Stomach (tissue), 9 donors: ENCODE data around the gene CALN1. TPM values are rescaled to one million over a fixed set of nuclear protein-coding genes. Genes with fewer than 3 reads are reported as not detected.

Experiments
- DNase-seq, 2 donors: peaks; one replicate each; pipeline versions ENCODE4 v3.0.0 to v3.0.0-alpha.2; 2013 to 2019
- H3K27ac ChIP-seq, 5 donors: fragments of 200-600 bp in 4 of 5; sonication (generic) in 4 of 5; one replicate each; pipeline ENCODE4 v1.5.1; 2013 to 2019; ENCODE audit warnings: mild to moderate bottlenecking in 1 of 5, moderate library complexity in 1 of 5
- H3K27me3 ChIP-seq, 3 donors: fragments of 200-600 bp; sonication (generic); one replicate each; pipeline ENCODE4 v1.5.1; 2017 to 2019; ENCODE audit warnings: mixed run types in 1 of 3
- H3K36me3 ChIP-seq, 4 donors: fragments of 200-600 bp; sonication (generic); 1 replicate in 3 of 4; 2 replicates in 1 of 4; pipeline ENCODE4 v1.5.1; 2016 to 2019
- H3K4me1 ChIP-seq, 4 donors: fragments of 200-600 bp; sonication (generic); one replicate each; pipeline ENCODE4 v1.5.1; 2016 to 2019
- H3K4me3 ChIP-seq, 4 donors: fragments of 200-600 bp; sonication (generic) in 3 of 4; one replicate each; pipeline ENCODE4 v1.5.1; 2016 to 2019; ENCODE audit warnings: mild to moderate bottlenecking in 1 of 4
- H3K9me3 ChIP-seq, 4 donors: fragments of 200-600 bp; sonication (generic); one replicate each; pipeline ENCODE4 v1.5.1; 2016 to 2019
- CTCF ChIP-seq, 7 experiments: fragments of 450-650 bp in 4 of 7; fragments of 200-600 bp in 3 of 7; sonication (generic) in 3 of 7; IDR thresholded peaks; one replicate each; pipeline ENCODE4 v1.5.1; 2016 to 2019; ENCODE audit warnings: antibody characterized with exemption in 7 of 7, control low read depth in 2 of 7, mild to moderate bottlenecking in 1 of 7
- EP300 ChIP-seq: sonication (generic); formaldehyde crosslinking; IDR thresholded peaks from one replicate; pipeline ENCODE4 v1.6.1; 2017; ENCODE audit warnings: antibody characterized with exemption
- POLR2A ChIP-seq, 4 donors: fragments of 450-650 bp; IDR thresholded peaks; one replicate each; pipeline ENCODE4 v1.6.1; 2016; ENCODE audit warnings: antibody characterized with exemption in 4 of 4, control low read depth in 2 of 4, mild to moderate bottlenecking in 1 of 4, moderate library complexity in 1 of 4
- POLR2AphosphoS5 ChIP-seq, 3 donors: sonication (generic); formaldehyde crosslinking; IDR thresholded peaks; one replicate each; pipeline ENCODE4 v1.6.1; 2016; ENCODE audit warnings: antibody characterized with exemption in 3 of 3
- WGBS, 5 donors: extraction: QIAGEN DNeasy Blood & Tissue Kit in 3 of 5; methylation state at CpG; one replicate each; pipeline versions ENCODE4 v1.1.5 to v1.1.7; 2013 to 2018; 5-methylcytosine and 5-hydroxymethylcytosine counted together
- intact Hi-C: fragments of 100-400 bp; cut with DNase I; formaldehyde crosslinking; loops from one replicate; pipeline ENCODE4 v1.15.1; 2023; ENCODE audit warnings: low total_unique reads
- polyA plus RNA-seq, 3 donors: library from polyadenylated mRNA; stranded (reverse); fragments of 200-250 nt; gene quantifications; one replicate each; pipeline ENCODE4 v1.2.3, GENCODE V29; 2013
- total RNA-seq, 5 donors: library from RNA; depleted of rRNA; stranded (reverse); fragments of >200 nt; gene quantifications; one replicate each; pipeline versions ENCODE4 v1.1.0 to v1.2.3, GENCODE V29; 2014 to 2016
- donor health status: healthy with polysubstance abuse.
- donor health status: Bipolar disorder and iron deficiency.
- donor health status: healthy.

Gene CALN1
- total and polyA plus RNA-seq, 8 donors, result under 0.01 to 51.9 (median 0.37) TPM; not detected in 5

GRCh38 chr7:72409638-72410015 lies 2.5 kb downstream of the CALN1 start:
- intact Hi-C loops, result no loop called here
- no peaks in the 10 kb centered on the region for H3K36me3 ChIP-seq
- no peak for DNase-seq
- no peaks in the 10 kb centered on the region for H3K27me3 ChIP-seq
- no peak for TF ChIP-seq EP300
- no peak for TF ChIP-seq POLR2AphosphoS5 (IDR thresholded peaks at IDR 0.05)
- no peak for TF ChIP-seq POLR2A (IDR thresholded peaks at IDR 0.05)
- no peak for TF ChIP-seq CTCF (IDR thresholded peaks at IDR 0.05)
- no peak overlapping the region for H3K27ac ChIP-seq
- H3K9me3 ChIP-seq, result peaks cover 0 to 11% (median 3%) of the 10 kb centered on the region in 4 donors
- H3K4me3 ChIP-seq, result no peak overlapping the region
- WGBS, 5 donors, result 34 to 45% (median 37%) methylated on average over 3 of the region's 3 CpGs
- no peaks in the 10 kb centered on the region for H3K4me1 ChIP-seq

GRCh38 chr7:72408966-72409637 lies 3.0 kb downstream of the CALN1 start:
- Histone ChIP-seq H3K27ac (no peak overlapping the region), H3K36me3 (no peaks in the 10 kb centered on the region), H3K9me3 (peaks cover 0 to 11% (median 3%) of the 10 kb centered on the region in 4 donors), H3K27me3 (no peaks in the 10 kb centered on the region), H3K4me3 (no peak overlapping the region), H3K4me1 (no peaks in the 10 kb centered on the region)
- 94 to 96% (median 96%) methylated on average over 11 of the region's 11 CpGs for WGBS, 5 donors
- DNase-seq, result no peak
- intact Hi-C loops, result no loop called here
- no peak for TF ChIP-seq POLR2AphosphoS5 (IDR thresholded peaks at IDR 0.05)
- no peak for TF ChIP-seq EP300
- TF ChIP-seq POLR2A (IDR thresholded peaks at IDR 0.05), result no peak
- no peak for TF ChIP-seq CTCF (IDR thresholded peaks at IDR 0.05)

DNA sequence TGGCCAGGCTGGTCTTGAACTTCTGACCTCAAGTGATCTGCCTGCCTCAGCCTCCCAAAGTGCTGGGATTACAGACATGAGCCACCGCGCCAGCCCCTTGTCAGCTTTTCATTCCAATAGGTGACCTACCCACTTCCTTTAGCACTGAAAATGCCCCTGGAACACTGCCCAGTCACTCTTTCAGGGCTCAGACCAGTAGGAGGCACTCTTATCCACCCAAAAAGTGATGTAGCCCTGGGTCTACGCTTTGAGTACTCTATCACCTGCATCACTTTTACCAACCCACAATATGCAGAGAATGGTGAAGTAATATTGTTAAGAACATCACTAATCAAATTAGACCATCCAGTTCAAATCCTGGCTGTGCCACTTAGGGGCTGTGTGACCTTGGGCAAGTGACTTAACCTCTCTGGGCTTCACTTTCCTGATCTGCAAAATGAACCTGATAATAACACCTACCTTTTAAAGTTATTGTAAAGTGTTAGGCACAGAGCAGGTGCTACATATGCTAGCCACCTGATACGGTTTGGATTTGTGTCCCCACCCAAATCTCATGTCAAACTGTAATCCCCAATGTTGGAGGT lies 5.2 kb downstream of the CALN1 start:
- Histone ChIP-seq H3K27ac (no peak overlapping the region), H3K9me3 (peaks cover 0 to 1% (median 0%) of the 10 kb centered on the region in 4 donors), H3K27me3 (no peaks in the 10 kb centered on the region), H3K36me3 (no peaks in the 10 kb centered on the region), H3K4me3 (no peak overlapping the region), H3K4me1 (no peaks in the 10 kb centered on the region)
- WGBS, 5 donors, result 85 to 91% (median 86%) methylated on average over 4 of the region's 4 CpGs
- TF ChIP-seq POLR2AphosphoS5 (IDR thresholded peaks at IDR 0.05) (no peak), CTCF (IDR thresholded peaks at IDR 0.05) (no peak), POLR2A (IDR thresholded peaks at IDR 0.05) (no peak)
- DNase-seq, result no peak
- intact Hi-C loops, result no loop called here

DNA sequence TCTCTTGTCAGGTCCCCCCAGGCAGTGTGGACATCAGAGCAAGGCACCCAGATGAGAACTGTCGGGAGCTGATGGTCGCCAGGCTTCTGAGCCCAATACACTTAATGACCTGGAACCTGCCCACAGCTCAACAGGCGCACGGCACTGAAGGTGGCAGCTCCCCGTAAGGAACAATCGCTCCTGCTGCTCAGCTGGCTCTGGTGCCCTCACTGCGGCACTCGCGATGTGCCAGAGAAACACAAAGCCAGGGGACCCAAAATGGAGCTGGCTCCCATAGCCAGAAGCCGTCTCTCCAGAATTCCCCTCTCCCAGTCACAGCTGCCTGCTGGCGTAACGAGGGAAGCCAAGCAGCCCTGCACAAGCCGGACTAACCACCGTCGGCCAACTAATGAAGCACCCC lies 6.3 kb downstream of the CALN1 start:
- Histone ChIP-seq H3K27ac (no peak overlapping the region), H3K9me3 (no peaks in the 10 kb centered on the region), H3K27me3 (no peaks in the 10 kb centered on the region), H3K4me3 (no peak overlapping the region), H3K4me1 (no peaks in the 10 kb centered on the region), H3K36me3 (no peaks in the 10 kb centered on the region)
- TF ChIP-seq POLR2AphosphoS5 (IDR thresholded peaks at IDR 0.05) (no peak), CTCF (IDR thresholded peaks at IDR 0.05) (no peak), EP300 (no peak), POLR2A (IDR thresholded peaks at IDR 0.05) (no peak)
- intact Hi-C loops, result no loop called here
- no peak for DNase-seq
- WGBS, 5 donors, result 92 to 95% (median 93%) methylated on average over 10 to 15 of the region's 15 CpGs
